A549 (cell line): ENCODE measurements around the gene INPP4B. TPM values are rescaled to one million over a fixed set of nuclear protein-coding genes. Genes with fewer than 3 reads are reported as not detected.

Experiments used
- ATAC-seq, 2 experiments: fragments of 200-7000 bp in 1 of 2; fragments of >200 bp in 1 of 2; cut with Nextera tagmentation in 1 of 2; cut with Tn5 transposase in 1 of 2; 3 replicates each; pipeline versions ENCODE4 v1.8.0 to v1.9.1; 2018 to 2020; ENCODE audit warnings: mild to moderate bottlenecking in 1 of 2, moderate library complexity in 1 of 2
- CTCF ChIA-PET: fragments of 300-600 bp; sonication (Branson Sonifier 250); formaldehyde crosslinking; extraction: SDS; loops from one replicate; lab custom pipeline; 2021; ENCODE audit warnings: antibody characterized with exemption, inconsistent platforms; lab: Yijun Ruan, JAX
- POLR2A ChIA-PET: fragments of 350-600 bp; formaldehyde crosslinking; extraction: SDS; loops from one replicate; lab custom pipeline; 2021; ENCODE audit warnings: antibody characterized with exemption, inconsistent platforms; lab: Yijun Ruan, JAX
- DNase-seq, 2 experiments: peaks; one replicate each; pipeline versions ENCODE4 v3.0.0 to v3.0.0-alpha.2; 2011 to 2016; ENCODE audit warnings: low read depth in 1 of 2, low spot score in 1 of 2
- FAIRE-seq: peaks from 2 replicates; lab custom pipeline; 2011; peaks lifted over from hg19 to GRCh38; lab: Jason Lieb, UNC
- H3K27ac ChIP-seq, 2 experiments: fragments of >200 bp; sonication (Bioruptor Twin); formaldehyde crosslinking; 3 replicates each; pipeline ENCODE4 v1.5.1; 2016 to 2017
- H3K4me1 ChIP-seq: fragments of >200 bp; sonication (Bioruptor Twin); formaldehyde crosslinking; 3 replicates; pipeline ENCODE4 v1.6.1; 2016
- H3K4me2 ChIP-seq: fragments of >200 bp; sonication (Bioruptor Twin); formaldehyde crosslinking; 3 replicates; pipeline ENCODE4 v1.6.1; 2016
- H3K4me3 ChIP-seq: fragments of >200 bp; sonication (Bioruptor Twin); formaldehyde crosslinking; 3 replicates; pipeline ENCODE4 v1.5.1; 2016
- H3K9me3 ChIP-seq: fragments of >200 bp; sonication (Bioruptor Twin); formaldehyde crosslinking; 3 replicates; pipeline ENCODE4 v1.6.1; 2016
- BHLHE40 ChIP-seq: IDR thresholded peaks from 2 replicates; pipeline ENCODE4 v1.6.1; 2012; ENCODE audit warnings: low read depth, low read length, inconsistent platforms
- CEBPB ChIP-seq, 2 experiments: fragments of >200 bp in 1 of 2; sonication (Bioruptor Twin) in 1 of 2; formaldehyde crosslinking in 1 of 2; IDR thresholded peaks; 2 replicates each; pipeline ENCODE4 v1.6.1; 2012 to 2016
- CHD4 ChIP-seq: fragments of 200-600 bp; sonication (generic); IDR thresholded peaks from 2 replicates; pipeline ENCODE4 v1.6.1; 2016; ENCODE audit warnings: antibody characterized with exemption, mild to moderate bottlenecking, borderline replicate concordance
- CTCF ChIP-seq: fragments of >200 bp; sonication (Bioruptor Twin); formaldehyde crosslinking; IDR thresholded peaks from 3 replicates; pipeline ENCODE4 v1.5.1; 2016
- EHMT2 ChIP-seq: fragments of 200-600 bp; sonication (generic); IDR thresholded peaks from 2 replicates; pipeline ENCODE4 v1.6.1; 2016; ENCODE audit warnings: antibody characterized with exemption, low read depth, mild to moderate bottlenecking, moderate library complexity
- EP300 ChIP-seq, 2 experiments: fragments of >200 bp; sonication (Bioruptor Twin); formaldehyde crosslinking; IDR thresholded peaks; 2 replicates in 1 of 2; 3 replicates in 1 of 2; pipeline ENCODE4 v1.6.1; 2016 to 2017
- ESRRA ChIP-seq: fragments of 150-350 bp; IDR thresholded peaks from 2 replicates; pipeline ENCODE4 v1.6.1; 2014; ENCODE audit warnings: mild to moderate bottlenecking, low read length, borderline replicate concordance
- FOSB ChIP-seq: fragments of 250-450 bp; sonication (Bioruptor Pico); IDR thresholded peaks from 2 replicates; pipeline ENCODE4 v1.5.0; 2020; ENCODE audit warnings: mild to moderate bottlenecking, moderate library complexity
- FOSL2 ChIP-seq, 2 experiments: fragments of 450-650 bp in 1 of 2; fragments of >200 bp in 1 of 2; sonication (Bioruptor Twin) in 1 of 2; formaldehyde crosslinking; IDR thresholded peaks; 2 replicates each; pipeline versions ENCODE4 v1.5.0 to v1.6.1; 2016 to 2020; ENCODE audit warnings: mild to moderate bottlenecking in 1 of 2, moderate library complexity in 1 of 2
- GATA3 ChIP-seq: IDR thresholded peaks from 2 replicates; pipeline ENCODE4 v1.6.1; 2012; ENCODE audit warnings: borderline replicate concordance
- HEYL ChIP-seq: fragments of 250-450 bp; sonication (Bioruptor Pico); IDR thresholded peaks from 2 replicates; pipeline ENCODE4 v1.8.0; 2021; ENCODE audit warnings: mild to moderate bottlenecking, moderate library complexity
- KDM1A ChIP-seq: fragments of 200-600 bp; sonication (generic); IDR thresholded peaks from 2 replicates; pipeline ENCODE4 v1.6.1; 2016; ENCODE audit warnings: low read depth, mild to moderate bottlenecking
- MAX ChIP-seq: IDR thresholded peaks from 2 replicates; pipeline ENCODE4 v1.6.1; 2012
- NPAS2 ChIP-seq: fragments of 250-450 bp; sonication (Bioruptor Pico); IDR thresholded peaks from 2 replicates; pipeline ENCODE4 v1.8.0; 2022; ENCODE audit warnings: mild to moderate bottlenecking, moderate library complexity, borderline replicate concordance
- PHF8 ChIP-seq: fragments of 200-600 bp; sonication (generic); IDR thresholded peaks from 2 replicates; pipeline ENCODE4 v1.6.1; 2016; ENCODE audit warnings: low read depth, mild to moderate bottlenecking, antibody characterized with exemption, moderate library complexity, borderline replicate concordance
- RAD21 ChIP-seq, 2 experiments: fragments of >200 bp in 1 of 2; sonication (Bioruptor Twin) in 1 of 2; formaldehyde crosslinking in 1 of 2; IDR thresholded peaks in 1 of 2; conservative IDR thresholded peaks in 1 of 2; 2 replicates in 1 of 2; 3 replicates in 1 of 2; pipeline ENCODE4 v1.6.1; 2012 to 2018; ENCODE audit warnings: inconsistent platforms in 1 of 2
- RFX5 ChIP-seq: fragments of 450-650 bp; IDR thresholded peaks from 2 replicates; pipeline ENCODE4 v1.7.1; 2014; ENCODE audit warnings: antibody characterized with exemption, mild to moderate bottlenecking, moderate library complexity
- SMC3 ChIP-seq: fragments of >200 bp; sonication (Bioruptor Twin); formaldehyde crosslinking; IDR thresholded peaks from 3 replicates; pipeline ENCODE4 v1.6.1; 2018; ENCODE audit warnings: inconsistent platforms
- TFCP2L1 ChIP-seq: fragments of 250-450 bp; sonication (Bioruptor Pico); IDR thresholded peaks from 2 replicates; pipeline ENCODE4 v1.5.0; 2021; ENCODE audit warnings: mild to moderate bottlenecking
- USF2 ChIP-seq: fragments of 450-650 bp; IDR thresholded peaks from 2 replicates; pipeline ENCODE4 v1.6.1; 2014; ENCODE audit warnings: antibody characterized with exemption
- ZC3H11A ChIP-seq: fragments of 450-650 bp; IDR thresholded peaks from 2 replicates; pipeline ENCODE4 v1.6.1; 2014; ENCODE audit warnings: antibody characterized with exemption, mild to moderate bottlenecking
- WGBS: methylation state at CpG from one replicate; pipeline ENCODE4 v1.1.6; 2017; ENCODE audit errors: missing lambda C conversion rate; 5-methylcytosine and 5-hydroxymethylcytosine counted together
- polyA plus RNA-seq, 4 experiments: library from polyadenylated mRNA; depleted of rRNA in 3 of 4; stranded (reverse); fragments of >200 nt; fragmentation: RNase III in 1 of 4; extraction: RNeasy Plus Mini Kit Qiagen cat#74134 plus additional on column Dnase treatment in 1 of 4; gene quantifications; 2 replicates in 3 of 4; 3 replicates in 1 of 4; pipeline ENCODE4 v1.2.3, GENCODE V29; 2011 to 2017
- TF ChIP-seq, protein P1 (sequence below): fragments of >200 bp; sonication (Bioruptor Twin); formaldehyde crosslinking; IDR thresholded peaks from 3 replicates; pipeline ENCODE4 v1.6.1; 2016
- TF ChIP-seq, protein P2 (sequence below): fragments of 250-450 bp; sonication (Bioruptor Pico); IDR thresholded peaks from 2 replicates; pipeline ENCODE4 v1.5.0; 2021; ENCODE audit warnings: mild to moderate bottlenecking, moderate library complexity, borderline replicate concordance
- TF ChIP-seq, protein P3 (sequence below): fragments of 200-600 bp; sonication (generic); IDR thresholded peaks from 2 replicates; pipeline ENCODE4 v1.6.1; 2016; ENCODE audit warnings: antibody characterized with exemption, mild to moderate bottlenecking, moderate library complexity

INPP4B gene
- polyA plus RNA-seq, 2 of the 4 experiments (the other 2 are of a cell fraction), result 7.2 to 14.9 TPM

GRCh38 chr4:142312391-142312790 is 533.7 kb downstream of the INPP4B start:
- H3K4me3 ChIP-seq, result no peak overlapping the region
- ChIA-PET CTCF (interaction anchor here (0.5 kb wide), 1 partner anchor 64 kb away, joined by 5 read pairs; no protein-coding TSS in a partner anchor), POLR2A (no interaction called here)
- FAIRE-seq (no peak), ATAC-seq (no peak), DNase-seq (no peak)
- H3K4me1 ChIP-seq, result no peaks in the 10 kb centered on the region
- H3K9me3 ChIP-seq, result no peaks in the 10 kb centered on the region
- WGBS, result 74% methylated on average over 3 of the region's 3 CpGs
- no peak overlapping the region for H3K27ac ChIP-seq
- H3K4me2 ChIP-seq, result no peak overlapping the region
- no peak for TF ChIP-seq PHF8

DNA sequence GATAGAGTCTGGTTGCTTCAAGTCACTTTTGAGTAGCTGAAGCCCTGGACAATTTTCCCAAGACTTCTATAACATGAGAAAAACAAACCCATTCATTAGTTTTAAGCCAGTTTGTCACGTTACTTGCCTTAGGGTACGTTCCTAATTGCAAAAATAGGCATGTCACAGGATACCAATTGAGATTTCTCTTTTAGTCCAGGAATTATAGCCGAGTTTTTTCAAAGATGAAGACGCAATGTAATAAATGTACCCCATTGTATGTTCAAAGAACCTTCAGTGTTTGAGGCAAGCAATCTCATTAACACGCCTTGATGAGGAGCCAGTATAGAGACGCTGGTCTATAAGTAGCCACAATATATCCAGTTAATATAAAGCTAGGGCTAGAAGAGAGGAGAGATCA is 534.2 kb downstream of the INPP4B start:
- ChIA-PET POLR2A (no interaction called here), CTCF (no interaction called here)
- DNase-seq, result no peak
- Histone ChIP-seq H3K4me3 (no peak overlapping the region), H3K4me2 (no peak overlapping the region), H3K9me3 (no peaks in the 10 kb centered on the region), H3K27ac (no peak overlapping the region), H3K4me1 (no peaks in the 10 kb centered on the region)
- ATAC-seq, result no peak
- no peak for FAIRE-seq
- no peak for TF ChIP-seq FOSB
- no peak for TF ChIP-seq EP300 (IDR thresholded peaks at IDR 0.05)
- TF ChIP-seq KDM1A, result no peak
- TF ChIP-seq BHLHE40, result no peak
- TF ChIP-seq, protein P1, sequence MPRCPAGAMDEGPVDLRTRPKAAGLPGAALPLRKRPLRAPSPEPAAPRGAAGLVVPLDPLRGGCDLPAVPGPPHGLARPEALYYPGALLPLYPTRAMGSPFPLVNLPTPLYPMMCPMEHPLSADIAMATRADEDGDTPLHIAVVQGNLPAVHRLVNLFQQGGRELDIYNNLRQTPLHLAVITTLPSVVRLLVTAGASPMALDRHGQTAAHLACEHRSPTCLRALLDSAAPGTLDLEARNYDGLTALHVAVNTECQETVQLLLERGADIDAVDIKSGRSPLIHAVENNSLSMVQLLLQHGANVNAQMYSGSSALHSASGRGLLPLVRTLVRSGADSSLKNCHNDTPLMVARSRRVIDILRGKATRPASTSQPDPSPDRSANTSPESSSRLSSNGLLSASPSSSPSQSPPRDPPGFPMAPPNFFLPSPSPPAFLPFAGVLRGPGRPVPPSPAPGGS, result no peak
- no peak for TF ChIP-seq ESRRA
- no peak for TF ChIP-seq ZC3H11A
- TF ChIP-seq TFCP2L1 (CRISPR knock-in tag), result no peak
- no peak for TF ChIP-seq RAD21 (conservative IDR thresholded peaks at IDR 0.05 in 1 of 2, IDR thresholded peaks at IDR 0.05 in 1 of 2)
- no peak for TF ChIP-seq GATA3
- no peak for TF ChIP-seq CEBPB (IDR thresholded peaks at IDR 0.05)
- no peak for TF ChIP-seq NPAS2 (CRISPR knock-in tag)
- TF ChIP-seq CHD4, result no peak
- TF ChIP-seq USF2, result no peak
- no peak for TF ChIP-seq SMC3
- TF ChIP-seq, protein P2, sequence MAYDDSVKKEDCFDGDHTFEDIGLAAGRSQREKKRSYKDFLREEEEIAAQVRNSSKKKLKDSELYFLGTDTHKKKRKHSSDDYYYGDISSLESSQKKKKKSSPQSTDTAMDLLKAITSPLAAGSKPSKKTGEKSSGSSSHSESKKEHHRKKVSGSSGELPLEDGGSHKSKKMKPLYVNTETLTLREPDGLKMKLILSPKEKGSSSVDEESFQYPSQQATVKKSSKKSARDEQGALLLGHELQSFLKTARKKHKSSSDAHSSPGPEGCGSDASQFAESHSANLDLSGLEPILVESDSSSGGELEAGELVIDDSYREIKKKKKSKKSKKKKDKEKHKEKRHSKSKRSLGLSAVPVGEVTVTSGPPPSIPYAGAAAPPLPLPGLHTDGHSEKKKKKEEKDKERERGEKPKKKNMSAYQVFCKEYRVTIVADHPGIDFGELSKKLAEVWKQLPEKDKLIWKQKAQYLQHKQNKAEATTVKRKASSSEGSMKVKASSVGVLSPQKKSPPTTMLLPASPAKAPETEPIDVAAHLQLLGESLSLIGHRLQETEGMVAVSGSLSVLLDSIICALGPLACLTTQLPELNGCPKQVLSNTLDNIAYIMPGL, result no peak
- no peak for TF ChIP-seq MAX
- 50% methylated on average over 6 of the region's 6 CpGs for WGBS

DNA sequence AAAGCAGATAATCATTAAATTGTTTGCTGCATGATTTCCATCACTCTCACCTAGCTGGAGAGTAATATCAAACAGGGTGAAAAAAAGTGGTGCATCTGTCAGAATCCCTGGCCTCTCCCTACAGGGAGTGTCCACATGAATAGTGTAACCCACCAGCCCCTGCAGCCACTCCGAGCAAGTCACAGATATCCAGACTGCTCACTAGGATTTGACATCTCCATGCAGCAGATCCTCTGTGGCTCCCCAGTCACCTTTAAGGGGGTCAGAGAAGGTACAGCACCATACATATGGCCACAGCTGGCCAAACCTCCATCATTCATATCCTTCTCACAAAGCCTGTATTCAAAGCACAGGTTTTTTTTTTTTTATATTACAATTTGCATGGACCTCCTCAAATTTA is 536.3 kb downstream of the INPP4B start:
- TF ChIP-seq CTCF, result no peak
- no peak for TF ChIP-seq RFX5
- TF ChIP-seq EHMT2, result no peak
- TF ChIP-seq, protein P3, sequence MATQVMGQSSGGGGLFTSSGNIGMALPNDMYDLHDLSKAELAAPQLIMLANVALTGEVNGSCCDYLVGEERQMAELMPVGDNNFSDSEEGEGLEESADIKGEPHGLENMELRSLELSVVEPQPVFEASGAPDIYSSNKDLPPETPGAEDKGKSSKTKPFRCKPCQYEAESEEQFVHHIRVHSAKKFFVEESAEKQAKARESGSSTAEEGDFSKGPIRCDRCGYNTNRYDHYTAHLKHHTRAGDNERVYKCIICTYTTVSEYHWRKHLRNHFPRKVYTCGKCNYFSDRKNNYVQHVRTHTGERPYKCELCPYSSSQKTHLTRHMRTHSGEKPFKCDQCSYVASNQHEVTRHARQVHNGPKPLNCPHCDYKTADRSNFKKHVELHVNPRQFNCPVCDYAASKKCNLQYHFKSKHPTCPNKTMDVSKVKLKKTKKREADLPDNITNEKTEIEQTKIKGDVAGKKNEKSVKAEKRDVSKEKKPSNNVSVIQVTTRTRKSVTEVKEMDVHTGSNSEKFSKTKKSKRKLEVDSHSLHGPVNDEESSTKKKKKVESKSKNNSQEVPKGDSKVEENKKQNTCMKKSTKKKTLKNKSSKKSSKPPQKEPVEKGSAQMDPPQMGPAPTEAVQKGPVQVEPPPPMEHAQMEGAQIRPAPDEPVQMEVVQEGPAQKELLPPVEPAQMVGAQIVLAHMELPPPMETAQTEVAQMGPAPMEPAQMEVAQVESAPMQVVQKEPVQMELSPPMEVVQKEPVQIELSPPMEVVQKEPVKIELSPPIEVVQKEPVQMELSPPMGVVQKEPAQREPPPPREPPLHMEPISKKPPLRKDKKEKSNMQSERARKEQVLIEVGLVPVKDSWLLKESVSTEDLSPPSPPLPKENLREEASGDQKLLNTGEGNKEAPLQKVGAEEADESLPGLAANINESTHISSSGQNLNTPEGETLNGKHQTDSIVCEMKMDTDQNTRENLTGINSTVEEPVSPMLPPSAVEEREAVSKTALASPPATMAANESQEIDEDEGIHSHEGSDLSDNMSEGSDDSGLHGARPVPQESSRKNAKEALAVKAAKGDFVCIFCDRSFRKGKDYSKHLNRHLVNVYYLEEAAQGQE, result no peak
- no peak for TF ChIP-seq TFCP2L1 (CRISPR knock-in tag)
- TF ChIP-seq HEYL, result no peak
- TF ChIP-seq FOSL2 (IDR thresholded peaks at IDR 0.05), result no peak
- no peak for TF ChIP-seq FOSL2 (CRISPR knock-in tag; IDR thresholded peaks at IDR 0.05)
- no peak for TF ChIP-seq GATA3
- Histone ChIP-seq H3K27ac (no peak overlapping the region), H3K9me3 (no peaks in the 10 kb centered on the region), H3K4me3 (no peak overlapping the region), H3K4me1 (no peaks in the 10 kb centered on the region), H3K4me2 (no peak overlapping the region)
- 91% methylated on average over 1 of the region's 1 CpG for WGBS
- ChIA-PET CTCF (no interaction called here), POLR2A (no interaction called here)
- DNase-seq, result no peak
- no peak for FAIRE-seq
- no peak for ATAC-seq
